ENCODE data around the gene PDCL3.

DNA sequence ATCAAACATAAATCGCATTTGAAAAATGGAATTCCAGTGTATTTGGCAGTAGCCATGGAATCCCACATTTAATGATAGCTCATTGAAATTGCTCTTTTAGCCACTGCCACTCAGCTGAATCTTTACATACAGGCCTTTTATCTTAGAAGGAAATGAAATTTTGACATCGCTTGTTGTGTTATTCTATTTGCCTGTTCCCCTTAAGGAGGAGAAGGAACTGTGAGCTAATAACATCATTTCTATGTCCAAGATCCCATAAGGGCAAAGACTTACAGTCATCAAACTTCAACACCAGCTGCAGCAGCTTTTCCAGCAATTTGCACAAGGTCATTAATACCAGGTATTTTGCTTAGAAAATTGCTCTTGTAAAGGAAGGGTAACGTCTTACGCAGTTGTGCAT is 6.0 kb upstream of the PDCL3 start:
- TF ChIP-seq, protein P1, sequence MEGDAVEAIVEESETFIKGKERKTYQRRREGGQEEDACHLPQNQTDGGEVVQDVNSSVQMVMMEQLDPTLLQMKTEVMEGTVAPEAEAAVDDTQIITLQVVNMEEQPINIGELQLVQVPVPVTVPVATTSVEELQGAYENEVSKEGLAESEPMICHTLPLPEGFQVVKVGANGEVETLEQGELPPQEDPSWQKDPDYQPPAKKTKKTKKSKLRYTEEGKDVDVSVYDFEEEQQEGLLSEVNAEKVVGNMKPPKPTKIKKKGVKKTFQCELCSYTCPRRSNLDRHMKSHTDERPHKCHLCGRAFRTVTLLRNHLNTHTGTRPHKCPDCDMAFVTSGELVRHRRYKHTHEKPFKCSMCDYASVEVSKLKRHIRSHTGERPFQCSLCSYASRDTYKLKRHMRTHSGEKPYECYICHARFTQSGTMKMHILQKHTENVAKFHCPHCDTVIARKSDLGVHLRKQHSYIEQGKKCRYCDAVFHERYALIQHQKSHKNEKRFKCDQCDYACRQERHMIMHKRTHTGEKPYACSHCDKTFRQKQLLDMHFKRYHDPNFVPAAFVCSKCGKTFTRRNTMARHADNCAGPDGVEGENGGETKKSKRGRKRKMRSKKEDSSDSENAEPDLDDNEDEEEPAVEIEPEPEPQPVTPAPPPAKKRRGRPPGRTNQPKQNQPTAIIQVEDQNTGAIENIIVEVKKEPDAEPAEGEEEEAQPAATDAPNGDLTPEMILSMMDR (IDR thresholded peaks at IDR 0.05), result no peak
- no peak for TF ChIP-seq EZH2 (IDR thresholded peaks at IDR 0.05)
- no peak for TF ChIP-seq EZH2phosphoT487 (IDR thresholded peaks at IDR 0.05)
